GM23248 (cell line): ENCODE data around the gene HPSE. TPM values are rescaled to one million over a fixed set of nuclear protein-coding genes. Genes with fewer than 3 reads are reported as not detected.

Experiments
- DNase-seq: peaks from one replicate; pipeline ENCODE4 v3.0.0-alpha.2; 2015
- H2AFZ ChIP-seq: fragments of 200-600 bp; sonication (generic); 2 replicates; pipeline ENCODE4 v1.6.1; 2016; ENCODE audit warnings: antibody characterized with exemption
- H3F3A ChIP-seq: fragments of 200-600 bp; sonication (generic); 2 replicates; pipeline ENCODE4 v1.6.1; 2016; ENCODE audit warnings: mild to moderate bottlenecking, antibody characterized with exemption, mixed run types; ENCODE audit not compliant: insufficient read depth
- H3K27ac ChIP-seq: fragments of 200-600 bp; sonication (generic); 2 replicates; pipeline ENCODE4 v1.5.1; 2016; ENCODE audit warnings: mild to moderate bottlenecking
- H3K27me3 ChIP-seq: fragments of 200-600 bp; sonication (generic); replicated peaks from 2 replicates; pipeline ENCODE4 v1.6.1; 2016; ENCODE audit warnings: mild to moderate bottlenecking; ENCODE audit not compliant: insufficient read depth
- H3K36me3 ChIP-seq: fragments of 200-600 bp; sonication (generic); 2 replicates; pipeline ENCODE4 v1.6.1; 2016; ENCODE audit warnings: low read depth, mild to moderate bottlenecking
- H3K4me1 ChIP-seq: fragments of 200-600 bp; sonication (generic); 2 replicates; pipeline ENCODE4 v1.6.1; 2016; ENCODE audit warnings: mild to moderate bottlenecking; ENCODE audit not compliant: insufficient read depth
- H3K4me2 ChIP-seq: fragments of 200-600 bp; sonication (generic); one replicate; pipeline ENCODE4 v1.6.1; 2016; ENCODE audit warnings: mild to moderate bottlenecking; ENCODE audit not compliant: unreplicated experiment
- H3K4me3 ChIP-seq: fragments of 200-600 bp; sonication (generic); 2 replicates; pipeline ENCODE4 v1.5.1; 2016; ENCODE audit warnings: mild to moderate bottlenecking
- H3K79me2 ChIP-seq: fragments of 200-600 bp; sonication (generic); 2 replicates; pipeline ENCODE4 v1.6.1; 2016; ENCODE audit warnings: mild to moderate bottlenecking; ENCODE audit not compliant: insufficient read depth
- H3K9ac ChIP-seq: fragments of 200-600 bp; sonication (generic); 2 replicates; pipeline ENCODE4 v1.6.1; 2016; ENCODE audit warnings: mild to moderate bottlenecking
- H3K9me2 ChIP-seq: fragments of 200-600 bp; sonication (generic); 2 replicates; pipeline ENCODE4 v1.6.1; 2016; ENCODE audit warnings: mixed run types, mild to moderate bottlenecking, moderate library complexity; ENCODE audit not compliant: insufficient read depth
- H3K9me3 ChIP-seq: fragments of 200-600 bp; sonication (generic); one replicate; pipeline ENCODE4 v1.6.1; 2017; ENCODE audit warnings: low read depth
- H4K20me1 ChIP-seq: fragments of 200-600 bp; sonication (generic); 2 replicates; pipeline ENCODE4 v1.6.0; 2016; ENCODE audit not compliant: insufficient read depth
- EZH2 ChIP-seq: fragments of 200-600 bp; sonication (generic); IDR thresholded peaks from 2 replicates; pipeline ENCODE4 v1.6.1; 2018; ENCODE audit warnings: antibody characterized with exemption, mild to moderate bottlenecking; ENCODE audit not compliant: insufficient read depth, poor library complexity, severe bottlenecking
- EZH2phosphoT487 ChIP-seq: fragments of 200-600 bp; sonication (generic); IDR thresholded peaks from 2 replicates; pipeline ENCODE4 v1.6.1; 2018; ENCODE audit warnings: antibody characterized with exemption, moderate library complexity, mild to moderate bottlenecking, low read depth; ENCODE audit not compliant: insufficient read depth
- WGBS, 2 experiments: methylation state at CpG; one replicate each; pipeline ENCODE4 v1.1.6; 2015 to 2017; ENCODE audit warnings: low lambda C conversion rate in 2 of 2, low coverage in 1 of 2; ENCODE audit errors: missing lambda C conversion rate in 2 of 2; 5-methylcytosine and 5-hydroxymethylcytosine counted together
- in situ Hi-C: fragments of 300-500 bp; cut with MboI; formaldehyde crosslinking; loops from 2 replicates; pipeline ENCODE4 v1.15.0; 2020
- polyA plus RNA-seq: library from polyadenylated mRNA; unstranded; fragments of >200 nt; fragmentation: Nextera tagmentation; extraction: Ambion mirVana; gene quantifications from 2 replicates; pipeline ENCODE4 v1.2.1, GENCODE V29; 2016
- total RNA-seq: library from RNA; depleted of rRNA; stranded (reverse); fragments of >200 nt; shearing (Covaris generic); gene quantifications from 2 replicates; pipeline ENCODE4 v1.2.3, GENCODE V29; 2014

HPSE gene
- total and polyA plus RNA-seq, 2 experiments from 2014 or later: 0.54 to 1.5 TPM

DNA sequence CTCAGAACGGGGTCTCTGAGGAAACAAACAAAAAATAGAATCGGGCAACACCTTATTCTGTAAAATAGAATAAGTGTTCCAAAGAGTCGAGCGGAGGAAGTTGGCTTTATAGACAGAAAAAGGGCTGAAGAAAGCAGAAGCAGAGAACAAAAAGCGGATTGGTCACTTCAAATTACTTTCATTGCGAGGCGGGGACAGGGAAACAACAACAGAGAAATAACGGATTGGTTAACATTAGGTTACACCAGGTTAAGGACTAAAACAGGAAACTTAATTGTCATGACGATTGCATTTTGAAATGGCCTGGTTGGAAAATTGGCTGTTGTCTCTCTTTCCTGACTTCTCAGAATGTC lies 49.6 kb downstream of the HPSE start:
- DNase-seq: peak; percentile 77
- H3F3A ChIP-seq: peaks cover 15% of the 10 kb centered on the region
- peak overlapping the region; percentile 98 for H3K4me2 ChIP-seq
- no peaks in the 10 kb centered on the region for H3K36me3 ChIP-seq
- peak overlapping the region; percentile 95 for H3K9ac ChIP-seq
- peak overlapping the region; percentile 97 for H3K27ac ChIP-seq
- no peaks in the 10 kb centered on the region for H3K9me2 ChIP-seq
- H4K20me1 ChIP-seq: no peaks in the 10 kb centered on the region
- H3K27me3 ChIP-seq: no peaks in the 10 kb centered on the region
- peaks cover 5% of the 10 kb centered on the region; the same call in 1 of the 2 replicates for H3K4me1 ChIP-seq
- TF ChIP-seq EZH2phosphoT487 (no peak), EZH2 (no peak)
- no peaks in the 10 kb centered on the region for H3K9me3 ChIP-seq
- H3K4me3 ChIP-seq: peak overlapping the region; percentile 91
- in situ Hi-C loops: no loop called here
- H2AFZ ChIP-seq: peak overlapping the region; percentile 98
- H3K79me2 ChIP-seq: peaks cover 9% of the 10 kb centered on the region
- 1% methylated on average over 9 of the region's 9 CpGs for WGBS, 2 experiments

DNA sequence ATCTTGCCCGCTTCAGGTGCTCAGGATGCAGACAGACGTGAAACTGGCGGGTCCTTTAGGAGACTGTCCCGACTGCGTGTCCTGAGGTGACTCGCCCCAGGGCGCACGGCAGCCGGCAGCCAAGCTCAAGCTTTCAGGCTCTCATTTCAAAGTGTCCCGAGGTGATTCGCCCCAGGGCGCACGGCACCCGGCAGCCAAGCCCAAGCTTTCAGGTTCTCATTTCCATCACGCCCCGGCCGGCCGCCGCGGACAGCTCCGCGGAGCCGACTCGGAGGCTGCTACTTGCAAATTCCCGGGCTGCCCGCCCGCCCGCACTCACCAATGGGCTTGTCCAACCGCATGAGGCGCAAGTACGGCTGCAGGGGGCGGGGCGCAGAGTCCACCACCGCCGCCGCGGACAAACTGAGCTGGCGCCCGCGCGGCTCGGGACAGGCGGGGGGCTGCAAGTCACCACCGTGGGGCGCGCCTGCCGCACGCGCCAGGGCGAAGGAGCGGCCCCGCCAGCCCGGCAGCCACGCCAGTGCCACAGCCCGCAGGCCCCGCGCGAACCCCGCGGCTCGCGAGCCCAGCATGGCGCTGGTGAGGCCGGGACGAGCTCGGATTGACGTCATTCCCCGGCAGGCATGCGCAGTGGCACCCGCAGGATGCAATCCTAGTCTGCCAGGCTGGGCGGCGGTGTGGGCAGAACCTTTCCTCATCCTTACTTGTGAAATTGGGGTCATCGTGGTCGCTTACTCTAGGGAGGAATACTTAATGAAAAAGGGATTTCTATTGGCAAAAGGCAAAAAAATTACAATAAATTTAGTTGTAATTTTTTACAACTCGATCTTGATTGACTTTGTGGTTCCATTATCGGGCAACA lies 50.2 kb downstream of the HPSE start, which contains the start of gene COQ2:
Gene COQ2 (minus strand): TSS at position 606 of the 862 bp plus-strand sequence. CDS start 34 bp downstream, at position 572.
- in situ Hi-C loops: no loop called here

DNA sequence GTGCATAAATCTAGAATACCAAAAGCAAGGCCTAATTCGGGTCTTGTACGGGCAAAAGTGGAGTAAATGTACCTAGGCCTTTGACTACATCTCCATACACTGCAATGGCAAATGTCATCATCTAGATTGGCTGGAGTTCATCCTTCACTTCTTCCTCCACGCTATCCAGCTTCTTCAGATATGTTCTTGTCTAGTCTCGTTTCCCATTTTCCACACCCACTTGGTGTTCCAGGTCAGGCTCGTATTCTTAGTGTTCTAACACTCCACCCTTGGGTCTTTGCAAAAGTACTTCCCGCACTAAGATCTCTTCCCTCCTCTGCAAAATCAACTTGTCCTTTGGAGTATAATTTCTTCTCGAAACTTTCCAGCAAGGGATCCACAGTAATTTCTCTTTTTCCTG lies 51.5 kb downstream of the HPSE start:
- TF ChIP-seq EZH2: no peak
- TF ChIP-seq EZH2phosphoT487: no peak
- Histone ChIP-seq H3K27ac (no peak overlapping the region), H3K4me3 (peak overlapping the region; percentile 91), H3K9me3 (no peaks in the 10 kb centered on the region), H3K9ac (0 out of 2 replicates have a peak overlapping the region, but pooled peaks have one; percentile 95), H2AFZ (no peak overlapping the region), H3K36me3 (peaks cover 6% of the 10 kb centered on the region; the same call in 1 of the 2 replicates), H3K9me2 (no peaks in the 10 kb centered on the region), H3F3A (peaks cover 15% of the 10 kb centered on the region), H3K27me3 (no peaks in the 10 kb centered on the region), H3K79me2 (peaks cover 9% of the 10 kb centered on the region), H3K4me2 (no peak overlapping the region), H4K20me1 (no peaks in the 10 kb centered on the region), H3K4me1 (peaks cover 5% of the 10 kb centered on the region; the same call in 1 of the 2 replicates)
- WGBS, 2 experiments: 93 to 95% methylated on average over 7 of the region's 7 CpGs
- DNase-seq: no peak
- in situ Hi-C loops: no loop called here

More for the DNA sequence above, 50.2 kb downstream of the HPSE start, which contains the start of gene COQ2:
- TF ChIP-seq EZH2phosphoT487 (no peak), EZH2 (no peak)
- no peaks in the 10 kb centered on the region for H3K9me2 ChIP-seq
- H3K27me3 ChIP-seq: no peaks in the 10 kb centered on the region
- no peaks in the 10 kb centered on the region for H3K9me3 ChIP-seq
- peak within 1 kb of the TSS; percentile 98 for H2AFZ ChIP-seq
- peaks cover 9% of the 10 kb centered on the region for H3K79me2 ChIP-seq
- H3K27ac ChIP-seq: peak within 1 kb of the TSS; percentile 97
- WGBS, 2 experiments: 1% methylated on average over 52 to 72 of the region's 76 CpGs
- H3K4me2 ChIP-seq: peak within 1 kb of the TSS; percentile 98
- DNase-seq: peak; percentile 98
- peaks cover 15% of the 10 kb centered on the region for H3F3A ChIP-seq
- peak within 1 kb of the TSS; percentile 91 for H3K4me3 ChIP-seq
- H3K4me1 ChIP-seq: peaks cover 5% of the 10 kb centered on the region; the same call in 1 of the 2 replicates
- H3K36me3 ChIP-seq: no peaks in the 10 kb centered on the region
- H3K9ac ChIP-seq: peak within 1 kb of the TSS; percentile 95
- H4K20me1 ChIP-seq: no peaks in the 10 kb centered on the region

DNA sequence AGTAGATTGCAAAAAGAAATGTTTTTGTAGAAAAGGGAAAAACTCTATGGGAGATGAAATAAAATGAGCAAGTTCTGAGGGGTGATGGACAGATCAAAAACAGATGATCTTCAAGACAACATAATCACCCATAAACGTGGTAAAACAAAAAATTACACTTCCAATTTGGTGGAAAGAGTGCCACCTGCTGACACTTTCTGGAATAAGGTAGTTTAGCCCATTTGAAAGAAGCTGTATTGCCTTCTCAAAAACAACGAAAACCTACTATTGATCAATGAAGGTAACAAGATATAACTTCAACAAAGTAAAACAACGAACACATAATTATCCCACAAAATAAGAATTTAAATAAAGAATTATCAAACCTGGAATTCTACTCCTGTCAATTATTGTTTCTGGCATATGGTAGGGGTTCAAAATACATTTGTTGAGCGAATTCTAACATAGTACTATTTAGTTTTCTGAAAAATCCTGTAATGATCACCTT lies 52.6 kb downstream of the HPSE start:
- H3K9me2 ChIP-seq: no peaks in the 10 kb centered on the region
- no peaks in the 10 kb centered on the region for H3K9me3 ChIP-seq
- in situ Hi-C loops: no loop called here
- peaks cover 15% of the 10 kb centered on the region for H3F3A ChIP-seq
- no peak overlapping the region for H3K4me2 ChIP-seq
- no peak overlapping the region for H3K9ac ChIP-seq
- WGBS, 2 experiments: 32 to 35% methylated on average over 4 of the region's 4 CpGs
- peaks cover 6% of the 10 kb centered on the region; the same call in 1 of the 2 replicates for H3K36me3 ChIP-seq
- TF ChIP-seq EZH2phosphoT487 (no peak), EZH2 (no peak)
- no peak overlapping the region for H3K27ac ChIP-seq
- no peak overlapping the region for H2AFZ ChIP-seq
- DNase-seq: peak; percentile 63
- H3K79me2 ChIP-seq: peaks cover 9% of the 10 kb centered on the region
- peaks cover 5% of the 10 kb centered on the region; the same call in 1 of the 2 replicates for H3K4me1 ChIP-seq
- no peaks in the 10 kb centered on the region for H4K20me1 ChIP-seq
- H3K27me3 ChIP-seq: no peaks in the 10 kb centered on the region
- no peak overlapping the region for H3K4me3 ChIP-seq
